ENCODE measurements around the gene TSPEAR.
A peak's percentile ranks its signal among the peaks of the same experiment; 100 is the strongest.
"Not testable (repeated sequence)": the region's sequence is repeated elsewhere in the genome, so short reads cannot be mapped to it uniquely, and the experiment has no call there.

The TSPEAR gene

GRCh38 chr21:44623575-44623974 is 87.8 kb downstream of the TSPEAR start:
- DNase-seq: no peak

DNA sequence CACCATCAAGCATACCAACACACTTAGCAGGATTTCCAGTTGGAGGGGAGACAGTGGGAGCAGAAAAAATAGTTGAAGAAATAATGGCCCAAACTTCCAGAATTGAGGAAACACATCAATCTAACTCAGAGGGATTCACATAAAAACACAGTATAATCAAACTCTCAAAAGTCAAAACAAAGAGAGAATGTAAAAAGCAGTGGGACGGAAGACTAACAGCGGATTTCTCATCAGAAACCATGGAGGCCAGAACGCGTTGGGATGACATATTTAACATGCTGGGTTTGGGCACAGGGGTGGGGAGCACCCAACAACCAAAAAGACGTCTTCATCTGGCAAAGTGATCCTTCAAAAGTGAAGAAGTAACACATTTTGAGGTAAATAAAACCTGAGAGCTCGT is 91.5 kb downstream of the TSPEAR start:
- no peak for DNase-seq

DNA sequence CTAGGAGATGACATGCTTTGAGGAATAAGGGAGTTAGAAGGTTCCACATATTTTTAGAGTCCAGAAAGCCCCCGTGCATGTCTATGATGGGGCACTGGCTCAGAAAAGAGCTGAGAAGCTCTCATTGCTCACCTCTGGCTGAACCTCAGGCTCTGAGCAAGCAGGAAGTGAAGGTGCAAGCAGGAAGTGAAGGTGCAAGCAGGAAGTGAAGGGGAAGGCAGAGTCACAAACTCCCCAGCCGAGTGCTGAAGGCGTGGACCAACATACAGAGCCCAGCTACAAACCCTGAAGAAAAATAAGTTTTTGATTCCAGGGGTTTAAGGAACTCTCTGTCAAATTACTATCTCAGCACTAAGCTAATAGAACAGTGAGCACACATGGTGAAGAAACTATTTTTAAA is 92.5 kb downstream of the TSPEAR start:
- peak; percentile 50 for DNase-seq

DNA sequence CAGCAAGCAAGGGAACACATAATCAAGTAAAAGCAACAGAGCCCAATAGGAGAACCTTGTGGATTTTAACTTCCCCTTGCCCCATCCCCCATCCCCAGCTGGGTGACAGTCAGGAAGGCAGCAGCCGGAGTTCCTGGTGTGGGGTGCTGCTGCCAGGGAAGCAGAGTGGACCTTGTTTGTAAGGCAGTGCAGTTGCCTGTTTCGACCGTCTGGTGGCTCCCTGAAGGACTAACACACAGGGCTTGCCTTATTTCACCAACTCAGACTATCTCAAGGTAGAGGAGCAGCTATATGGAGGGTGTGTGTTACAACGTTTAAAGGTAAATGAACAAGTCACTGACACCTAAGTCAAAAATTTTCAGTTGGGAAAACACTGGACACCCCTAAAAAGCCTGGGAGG is 92.9 kb downstream of the TSPEAR start:
- no peak for DNase-seq

DNA sequence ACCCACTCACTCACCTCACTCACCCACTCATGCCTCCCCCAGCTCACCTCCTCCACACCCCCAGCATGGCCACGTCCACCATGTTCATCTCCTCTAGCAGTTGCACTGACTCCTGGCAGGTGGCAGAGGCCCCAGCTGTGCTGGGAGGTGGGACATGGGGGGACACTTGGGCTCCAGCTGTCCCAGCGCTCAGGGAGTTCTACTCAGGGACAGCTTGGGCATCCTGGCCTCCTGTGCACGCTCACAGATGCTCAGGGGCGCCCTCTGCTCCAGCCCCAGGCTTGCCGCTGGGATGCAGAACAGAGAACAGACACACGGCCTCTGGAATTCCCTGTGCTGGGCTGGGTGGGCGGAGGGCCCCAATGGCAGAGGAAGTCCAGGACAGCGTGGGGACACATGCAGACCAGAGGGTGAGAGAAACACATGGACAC is 94.3 kb downstream of the TSPEAR start:
- no peak for DNase-seq

GRCh38 chr21:44616591-44616926 is 94.8 kb downstream of the TSPEAR start:
- DNase-seq: no peak

DNA sequence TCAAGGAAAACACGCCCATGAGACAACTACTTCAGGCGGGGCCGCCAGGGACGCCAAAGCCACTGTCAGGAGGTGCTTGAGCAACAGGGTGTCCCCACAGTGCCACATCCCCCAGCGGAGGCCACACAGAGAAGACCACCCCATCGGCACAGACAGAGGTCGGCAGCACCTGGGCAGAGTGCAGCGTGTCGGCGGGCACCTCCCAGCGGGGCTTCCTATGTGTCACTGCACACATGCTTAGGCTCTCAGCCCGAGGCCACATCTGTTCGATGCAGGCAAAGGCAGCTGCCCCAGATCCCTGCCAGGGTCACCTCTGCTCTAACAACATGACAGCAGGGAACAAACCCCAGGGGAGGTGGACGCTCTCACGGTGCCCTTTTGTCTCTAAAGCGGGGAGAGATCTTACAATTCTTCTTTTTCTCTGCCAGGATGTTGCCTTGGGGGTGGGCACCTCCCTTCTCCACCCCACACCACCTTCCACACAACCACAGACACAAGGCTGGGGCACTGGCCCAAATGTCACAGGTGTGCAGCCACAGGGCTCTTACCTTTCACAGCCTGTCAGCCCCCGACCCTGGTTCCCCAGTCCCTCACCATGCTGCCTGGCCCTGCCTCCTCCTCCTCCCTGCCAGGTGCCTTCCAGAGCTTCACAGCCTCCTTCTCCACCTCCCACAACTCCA is 95.3 kb downstream of the TSPEAR start:
- DNase-seq: peak; percentile 25

- no peak for DNase-seq
Observed at GRCh38 chr21:44615466-44615865, 95.9 kb downstream of the TSPEAR start.

DNA sequence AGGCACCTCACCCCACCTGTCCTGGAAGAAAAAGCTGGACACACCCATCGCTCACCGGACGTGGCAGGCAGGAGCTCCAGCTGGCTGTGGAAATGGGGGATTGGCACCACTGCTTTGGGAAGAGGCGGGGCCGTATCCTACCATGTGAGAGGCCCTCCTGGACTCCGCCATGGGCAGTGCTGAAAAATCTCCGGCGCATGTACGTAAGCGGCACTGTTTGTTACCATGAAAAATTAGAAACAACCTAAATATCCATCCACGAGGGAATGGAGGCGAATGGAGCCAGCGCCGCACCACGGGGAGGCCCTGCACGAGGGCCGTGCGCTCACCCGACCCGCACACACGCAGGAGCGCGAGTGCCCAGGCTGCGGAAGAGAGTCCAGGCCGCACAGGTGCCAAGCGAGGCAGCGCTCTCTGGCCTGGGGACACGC is 96.4 kb downstream of the TSPEAR start:
- no peak for DNase-seq

- peak; percentile 23 for DNase-seq
Observed at GRCh38 chr21:44614161-44614631, 97.2 kb downstream of the TSPEAR start.

GRCh38 chr21:44613386-44614155 is 97.8 kb downstream of the TSPEAR start:
- peak; percentile 17 for DNase-seq

DNA sequence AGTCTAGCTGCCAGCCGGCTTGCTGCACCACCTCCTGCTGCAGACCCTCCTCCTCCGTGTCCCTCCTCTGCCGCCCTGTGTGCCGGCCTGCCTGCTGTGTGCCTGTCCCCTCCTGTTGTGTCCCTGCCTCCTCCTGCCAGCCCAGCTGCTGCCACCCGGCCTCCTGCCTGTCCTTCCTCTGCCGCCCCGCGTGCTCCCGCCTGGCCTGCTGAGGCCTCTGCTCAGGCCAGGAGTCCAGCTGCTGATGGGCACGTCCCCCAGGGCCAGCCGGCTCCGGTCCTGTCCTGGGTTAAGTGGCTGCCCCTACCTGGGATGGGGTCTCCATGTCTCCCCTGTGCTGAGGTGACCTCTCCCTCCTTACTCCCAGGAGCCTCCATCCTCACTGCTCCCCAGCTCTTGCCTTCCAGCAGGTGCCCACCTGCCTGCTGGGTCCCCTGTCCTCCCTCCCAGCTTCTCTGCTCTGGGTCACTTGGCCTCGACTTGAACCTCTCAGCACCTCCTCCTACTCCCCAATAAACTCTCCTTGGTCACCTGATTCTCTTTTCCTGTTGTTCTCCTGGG is 98.6 kb downstream of the TSPEAR start:
- DNase-seq: peak; percentile 21

DNA sequence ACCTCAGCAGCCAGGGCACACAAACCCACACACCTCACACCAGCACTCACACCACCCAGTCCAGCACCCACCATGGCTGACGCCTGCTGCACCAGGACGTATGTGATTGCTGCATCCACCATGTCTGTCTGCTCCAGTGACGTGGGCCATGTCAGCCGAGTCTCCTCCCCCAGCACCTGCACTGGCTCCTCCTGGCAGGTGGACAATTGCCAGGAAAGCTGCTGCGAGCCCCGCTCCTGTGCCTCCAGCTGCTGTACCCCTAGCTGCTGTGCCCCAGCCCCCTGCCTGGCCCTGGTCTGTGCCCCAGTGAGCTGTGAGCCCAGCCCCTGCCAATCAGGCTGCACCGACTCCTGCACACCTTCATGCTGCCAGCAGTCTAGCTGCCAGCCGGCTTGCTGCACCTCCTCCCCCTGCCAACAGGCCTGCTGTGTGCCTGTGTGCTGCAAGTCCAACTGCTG is 99.3 kb downstream of the TSPEAR start, which contains the start of gene KRTAP10-8:
KRTAP10-8 (plus strand) TSS at position 51 of the 458 bp plus-strand sequence; CDS start at position 73, 22 bp downstream.
- DNase-seq: no peak

GRCh38 chr21:44611551-44611950 is 99.8 kb downstream of the TSPEAR start:
- no peak for DNase-seq

- not testable (repeated sequence) for DNase-seq
Observed at GRCh38 chr21:44610157-44610843, 101.1 kb downstream of the TSPEAR start.

GRCh38 chr21:44609193-44609592 is 102.2 kb downstream of the TSPEAR start:
- no peak for DNase-seq

GRCh38 chr21:44606495-44606894 is 104.9 kb downstream of the TSPEAR start:
- no peak for DNase-seq

GRCh38 chr21:44603911-44604310 is 107.5 kb downstream of the TSPEAR start:
- DNase-seq: no peak

DNA sequence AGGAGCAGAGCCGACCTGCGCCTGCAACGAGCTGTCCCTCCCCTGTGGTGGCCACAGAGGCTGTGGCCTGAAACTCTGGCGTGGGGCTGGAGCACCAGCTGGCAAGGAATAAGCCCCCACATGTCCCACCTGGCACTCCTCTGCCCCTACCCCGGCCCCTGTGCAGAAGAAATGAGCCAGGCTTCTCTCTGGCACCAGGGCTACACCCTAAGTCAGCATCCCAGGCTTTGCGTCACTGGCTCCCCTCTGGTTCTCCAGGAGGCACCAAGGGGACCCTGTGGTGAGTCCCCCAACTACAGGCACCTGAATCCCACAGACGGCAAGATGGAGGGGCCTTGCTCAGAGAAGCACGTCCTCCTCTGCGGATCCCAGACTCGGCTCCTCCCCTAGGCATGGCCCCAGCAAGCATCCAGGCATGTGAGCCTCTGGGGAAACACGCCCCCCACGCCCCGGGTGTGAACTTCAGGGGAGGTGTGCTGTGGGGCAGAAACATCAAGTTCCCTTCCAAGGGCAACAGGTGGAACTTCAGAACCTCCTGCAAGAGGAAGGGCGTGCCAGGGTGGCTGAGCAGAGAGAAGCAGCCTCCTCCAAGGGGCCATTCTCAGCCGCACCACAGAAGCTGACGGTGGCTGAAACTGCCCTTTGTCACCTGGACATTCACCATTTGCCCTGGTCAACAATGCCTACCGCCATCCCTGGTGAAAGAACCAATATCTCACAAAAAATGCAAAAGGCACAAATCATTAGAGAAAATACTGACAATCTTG is 108.1 kb downstream of the TSPEAR start:
- DNase-seq: no peak

DNA sequence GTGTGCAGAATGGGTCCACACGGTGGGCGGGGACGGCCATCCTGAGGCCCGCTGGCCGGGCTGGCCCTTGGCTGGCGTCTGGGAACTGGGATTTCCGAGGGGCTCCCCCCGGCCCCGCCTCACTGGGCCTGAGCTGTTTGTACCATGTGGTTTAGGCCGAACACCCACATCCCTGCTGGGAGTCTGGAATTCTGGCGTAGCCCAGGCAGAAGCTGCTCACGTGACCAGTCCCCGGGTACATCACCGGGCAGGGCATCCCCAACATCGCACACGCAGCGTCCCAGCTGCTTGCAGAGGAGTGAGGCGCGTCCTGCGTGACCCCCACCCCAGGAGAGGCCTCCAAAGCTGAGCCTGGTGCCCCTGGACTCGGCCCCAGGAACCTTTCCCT is 108.9 kb downstream of the TSPEAR start:
- no peak for DNase-seq

- no peak for DNase-seq
Observed at GRCh38 chr21:44601596-44602462, 109.5 kb downstream of the TSPEAR start.
